ENCODE measurements around the gene PTPN7.

DNA sequence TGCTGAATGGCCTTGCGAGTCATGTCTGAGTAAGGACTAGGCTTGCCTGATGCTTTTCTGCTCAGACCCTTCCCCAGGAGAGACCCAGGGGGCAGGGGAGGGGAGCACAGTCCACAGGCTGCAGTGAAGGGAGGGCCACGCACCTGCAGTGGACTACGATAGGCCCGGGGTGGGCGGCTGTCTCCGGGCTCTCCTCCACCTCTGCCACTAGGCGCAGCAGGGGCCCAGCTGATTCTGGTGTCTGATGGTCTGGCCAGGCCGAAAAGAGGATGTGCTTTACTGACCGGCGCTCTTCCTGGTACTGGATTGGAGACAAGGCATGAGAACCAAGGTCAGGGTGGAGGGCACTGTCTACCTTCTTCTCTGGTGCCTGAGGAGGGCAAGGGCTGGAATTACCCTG, 8.0 kb downstream of the PTPN7 start:
- TF ChIP-seq, protein P1, sequence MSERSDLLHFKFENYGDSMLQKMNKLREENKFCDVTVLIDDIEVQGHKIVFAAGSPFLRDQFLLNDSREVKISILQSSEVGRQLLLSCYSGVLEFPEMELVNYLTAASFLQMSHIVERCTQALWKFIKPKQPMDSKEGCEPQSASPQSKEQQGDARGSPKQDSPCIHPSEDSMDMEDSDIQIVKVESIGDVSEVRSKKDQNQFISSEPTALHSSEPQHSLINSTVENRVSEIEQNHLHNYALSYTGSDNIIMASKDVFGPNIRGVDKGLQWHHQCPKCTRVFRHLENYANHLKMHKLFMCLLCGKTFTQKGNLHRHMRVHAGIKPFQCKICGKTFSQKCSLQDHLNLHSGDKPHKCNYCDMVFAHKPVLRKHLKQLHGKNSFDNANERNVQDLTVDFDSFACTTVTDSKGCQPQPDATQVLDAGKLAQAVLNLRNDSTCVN (tag by site-specific recombination; optimal IDR thresholded peaks at IDR 0.05), result no peak
- TF ChIP-seq, protein P2, sequence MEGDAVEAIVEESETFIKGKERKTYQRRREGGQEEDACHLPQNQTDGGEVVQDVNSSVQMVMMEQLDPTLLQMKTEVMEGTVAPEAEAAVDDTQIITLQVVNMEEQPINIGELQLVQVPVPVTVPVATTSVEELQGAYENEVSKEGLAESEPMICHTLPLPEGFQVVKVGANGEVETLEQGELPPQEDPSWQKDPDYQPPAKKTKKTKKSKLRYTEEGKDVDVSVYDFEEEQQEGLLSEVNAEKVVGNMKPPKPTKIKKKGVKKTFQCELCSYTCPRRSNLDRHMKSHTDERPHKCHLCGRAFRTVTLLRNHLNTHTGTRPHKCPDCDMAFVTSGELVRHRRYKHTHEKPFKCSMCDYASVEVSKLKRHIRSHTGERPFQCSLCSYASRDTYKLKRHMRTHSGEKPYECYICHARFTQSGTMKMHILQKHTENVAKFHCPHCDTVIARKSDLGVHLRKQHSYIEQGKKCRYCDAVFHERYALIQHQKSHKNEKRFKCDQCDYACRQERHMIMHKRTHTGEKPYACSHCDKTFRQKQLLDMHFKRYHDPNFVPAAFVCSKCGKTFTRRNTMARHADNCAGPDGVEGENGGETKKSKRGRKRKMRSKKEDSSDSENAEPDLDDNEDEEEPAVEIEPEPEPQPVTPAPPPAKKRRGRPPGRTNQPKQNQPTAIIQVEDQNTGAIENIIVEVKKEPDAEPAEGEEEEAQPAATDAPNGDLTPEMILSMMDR (tag by site-specific recombination; IDR thresholded peaks at IDR 0.05), result no peak

All from HEK293 (cell line).